Measurements from ENCODE around the gene RNU5B-1. TPM values are rescaled to one million over a fixed set of nuclear protein-coding genes. Genes with fewer than 3 reads are reported as not detected.

The RNU5B-1 gene
- total and polyA plus RNA-seq, 9 of the 15 experiments (the other 6 are each of a cell fraction or from before 2014, with no cell fraction given), result 14.2 TPM; not detected in 8

DNA sequence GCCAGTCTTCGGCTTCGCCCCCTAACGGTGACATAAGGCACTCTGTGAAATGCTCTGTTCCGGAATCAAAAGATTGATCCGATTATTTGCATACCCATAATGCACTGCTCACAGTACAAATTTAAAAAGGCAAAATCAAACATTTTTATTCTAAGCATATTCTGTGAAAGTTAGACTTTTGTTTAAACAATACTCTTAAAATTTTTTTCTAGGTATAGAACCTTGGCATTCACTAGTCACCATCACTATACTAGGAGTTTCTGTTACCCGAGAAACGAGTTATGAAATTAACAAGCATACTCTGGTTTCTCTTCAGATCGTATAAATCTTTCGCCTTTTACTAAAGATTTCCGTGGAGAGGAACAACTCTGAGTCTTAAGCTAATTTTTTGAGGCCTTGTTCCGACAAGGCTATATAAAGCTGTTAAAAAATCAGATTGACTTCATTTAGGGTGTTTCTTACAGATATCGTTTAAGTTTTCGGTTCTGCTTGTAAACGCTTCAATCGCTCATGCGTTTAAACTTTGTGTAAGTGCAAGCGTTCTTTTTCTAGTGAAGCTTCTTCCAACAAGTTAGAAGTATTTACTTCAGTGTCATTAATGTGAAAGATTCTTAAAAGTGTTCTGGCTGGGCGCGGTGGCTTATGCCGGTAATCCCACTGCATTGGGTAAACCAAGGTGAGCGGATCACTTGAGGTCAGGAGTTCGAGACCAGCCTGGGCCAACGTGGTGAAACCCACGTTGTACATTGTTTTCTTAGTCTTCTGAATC, at the start of gene RNU5B-1 (continued):
- peak; percentile 98 for TF ChIP-seq NCOA4 (IDR thresholded peaks at IDR 0.05; ENCODE audit: partially characterized antibody)
- TF ChIP-seq ZNF140 (CRISPR knock-in tag; IDR thresholded peaks at IDR 0.05), result peak; percentile 56; the same call in 1 of the 2 replicates
- no peak for TF ChIP-seq FOXJ3 (CRISPR knock-in tag; IDR thresholded peaks at IDR 0.05)
- peak; percentile 74; the same call in 1 of the 2 replicates for TF ChIP-seq PYGO2 (tag; IDR thresholded peaks at IDR 0.05)
- TF ChIP-seq ZNF76 (CRISPR knock-in tag; IDR thresholded peaks at IDR 0.05; ENCODE audit: borderline replicate concordance), result peak; percentile 6; the same call in 1 of the 2 replicates
- peak in 1 of 2 experiments; percentile 100; a peak in 2 of 4 replicates for TF ChIP-seq CSDE1 (IDR thresholded peaks at IDR 0.05)
- TF ChIP-seq POLR2B (IDR thresholded peaks at IDR 0.05; ENCODE audit: low read depth, partially characterized antibody), result peak; percentile 100
- peak; percentile 100 for TF ChIP-seq POLR2AphosphoS2 (IDR thresholded peaks at IDR 0.05; ENCODE audit: low read length)
- TF ChIP-seq, protein P1, sequence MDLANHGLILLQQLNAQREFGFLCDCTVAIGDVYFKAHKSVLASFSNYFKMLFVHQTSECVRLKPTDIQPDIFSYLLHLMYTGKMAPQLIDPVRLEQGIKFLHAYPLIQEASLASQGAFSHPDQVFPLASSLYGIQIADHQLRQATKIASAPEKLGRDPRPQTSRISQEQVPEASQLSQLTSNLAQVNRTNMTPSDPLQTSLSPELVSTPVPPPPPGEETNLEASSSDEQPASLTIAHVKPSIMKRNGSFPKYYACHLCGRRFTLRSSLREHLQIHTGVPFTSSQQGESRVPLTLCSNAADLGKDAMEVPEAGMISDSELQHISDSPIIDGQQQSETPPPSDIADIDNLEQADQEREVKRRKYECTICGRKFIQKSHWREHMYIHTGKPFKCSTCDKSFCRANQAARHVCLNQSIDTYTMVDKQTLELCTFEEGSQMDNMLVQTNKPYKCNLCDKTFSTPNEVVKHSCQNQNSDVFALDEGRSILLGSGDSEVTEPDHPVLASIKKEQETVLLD (IDR thresholded peaks at IDR 0.05), result no peak; the same call in 1 of the 2 replicates
- peak; percentile 81 to 94 for TF ChIP-seq TEAD1 (CRISPR knock-in tag; IDR thresholded peaks at IDR 0.05)
- peak; percentile 64; the same call in 1 of the 2 replicates for TF ChIP-seq PTBP1 (IDR thresholded peaks at IDR 0.05; ENCODE audit: low read depth, low read length)
- peak; percentile 91 for TF ChIP-seq HNRNPUL1 (IDR thresholded peaks at IDR 0.05; ENCODE audit: low read length)
- TF ChIP-seq, protein P2, sequence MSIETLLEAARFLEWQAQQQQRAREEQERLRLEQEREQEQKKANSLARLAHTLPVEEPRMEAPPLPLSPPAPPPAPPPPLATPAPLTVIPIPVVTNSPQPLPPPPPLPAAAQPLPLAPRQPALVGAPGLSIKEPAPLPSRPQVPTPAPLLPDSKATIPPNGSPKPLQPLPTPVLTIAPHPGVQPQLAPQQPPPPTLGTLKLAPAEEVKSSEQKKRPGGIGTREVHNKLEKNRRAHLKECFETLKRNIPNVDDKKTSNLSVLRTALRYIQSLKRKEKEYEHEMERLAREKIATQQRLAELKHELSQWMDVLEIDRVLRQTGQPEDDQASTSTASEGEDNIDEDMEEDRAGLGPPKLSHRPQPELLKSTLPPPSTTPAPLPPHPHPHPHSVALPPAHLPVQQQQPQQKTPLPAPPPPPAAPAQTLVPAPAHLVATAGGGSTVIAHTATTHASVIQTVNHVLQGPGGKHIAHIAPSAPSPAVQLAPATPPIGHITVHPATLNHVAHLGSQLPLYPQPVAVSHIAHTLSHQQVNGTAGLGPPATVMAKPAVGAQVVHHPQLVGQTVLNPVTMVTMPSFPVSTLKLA (conservative IDR thresholded peaks at IDR 0.05), result peak; percentile 59 to 62; a peak in 3 of 4 replicates
- TF ChIP-seq BRD9 (IDR thresholded peaks at IDR 0.05; ENCODE audit: low read depth, partially characterized antibody), result no peak
- TF ChIP-seq, protein P3, sequence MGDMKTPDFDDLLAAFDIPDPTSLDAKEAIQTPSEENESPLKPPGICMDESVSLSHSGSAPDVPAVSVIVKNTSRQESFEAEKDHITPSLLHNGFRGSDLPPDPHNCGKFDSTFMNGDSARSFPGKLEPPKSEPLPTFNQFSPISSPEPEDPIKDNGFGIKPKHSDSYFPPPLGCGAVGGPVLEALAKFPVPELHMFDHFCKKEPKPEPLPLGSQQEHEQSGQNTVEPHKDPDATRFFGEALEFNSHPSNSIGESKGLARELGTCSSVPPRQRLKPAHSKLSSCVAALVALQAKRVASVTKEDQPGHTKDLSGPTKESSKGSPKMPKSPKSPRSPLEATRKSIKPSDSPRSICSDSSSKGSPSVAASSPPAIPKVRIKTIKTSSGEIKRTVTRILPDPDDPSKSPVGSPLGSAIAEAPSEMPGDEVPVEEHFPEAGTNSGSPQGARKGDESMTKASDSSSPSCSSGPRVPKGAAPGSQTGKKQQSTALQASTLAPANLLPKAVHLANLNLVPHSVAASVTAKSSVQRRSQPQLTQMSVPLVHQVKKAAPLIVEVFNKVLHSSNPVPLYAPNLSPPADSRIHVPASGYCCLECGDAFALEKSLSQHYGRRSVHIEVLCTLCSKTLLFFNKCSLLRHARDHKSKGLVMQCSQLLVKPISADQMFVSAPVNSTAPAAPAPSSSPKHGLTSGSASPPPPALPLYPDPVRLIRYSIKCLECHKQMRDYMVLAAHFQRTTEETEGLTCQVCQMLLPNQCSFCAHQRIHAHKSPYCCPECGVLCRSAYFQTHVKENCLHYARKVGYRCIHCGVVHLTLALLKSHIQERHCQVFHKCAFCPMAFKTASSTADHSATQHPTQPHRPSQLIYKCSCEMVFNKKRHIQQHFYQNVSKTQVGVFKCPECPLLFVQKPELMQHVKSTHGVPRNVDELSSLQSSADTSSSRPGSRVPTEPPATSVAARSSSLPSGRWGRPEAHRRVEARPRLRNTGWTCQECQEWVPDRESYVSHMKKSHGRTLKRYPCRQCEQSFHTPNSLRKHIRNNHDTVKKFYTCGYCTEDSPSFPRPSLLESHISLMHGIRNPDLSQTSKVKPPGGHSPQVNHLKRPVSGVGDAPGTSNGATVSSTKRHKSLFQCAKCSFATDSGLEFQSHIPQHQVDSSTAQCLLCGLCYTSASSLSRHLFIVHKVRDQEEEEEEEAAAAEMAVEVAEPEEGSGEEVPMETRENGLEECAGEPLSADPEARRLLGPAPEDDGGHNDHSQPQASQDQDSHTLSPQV (IDR thresholded peaks at IDR 0.05), result peak; percentile 71
- TF ChIP-seq ZNF274 (IDR thresholded peaks at IDR 0.05; ENCODE audit: borderline replicate concordance, low read depth, low read length), result peak; percentile 26; the same call in 1 of the 2 replicates
- TF ChIP-seq PTRF (tag; IDR thresholded peaks at IDR 0.05), result peak; percentile 64; the same call in 1 of the 2 replicates
- TF ChIP-seq, protein P4, sequence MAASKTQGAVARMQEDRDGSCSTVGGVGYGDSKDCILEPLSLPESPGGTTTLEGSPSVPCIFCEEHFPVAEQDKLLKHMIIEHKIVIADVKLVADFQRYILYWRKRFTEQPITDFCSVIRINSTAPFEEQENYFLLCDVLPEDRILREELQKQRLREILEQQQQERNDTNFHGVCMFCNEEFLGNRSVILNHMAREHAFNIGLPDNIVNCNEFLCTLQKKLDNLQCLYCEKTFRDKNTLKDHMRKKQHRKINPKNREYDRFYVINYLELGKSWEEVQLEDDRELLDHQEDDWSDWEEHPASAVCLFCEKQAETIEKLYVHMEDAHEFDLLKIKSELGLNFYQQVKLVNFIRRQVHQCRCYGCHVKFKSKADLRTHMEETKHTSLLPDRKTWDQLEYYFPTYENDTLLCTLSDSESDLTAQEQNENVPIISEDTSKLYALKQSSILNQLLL (CRISPR knock-in tag; IDR thresholded peaks at IDR 0.05; ENCODE audit: borderline replicate concordance), result 0 out of 2 replicates have a peak, but pooled peaks have one; percentile 7

Measured in K562 (cell line).